ENCODE results near the gene ARHGEF40.

The ARHGEF40 gene

DNA sequence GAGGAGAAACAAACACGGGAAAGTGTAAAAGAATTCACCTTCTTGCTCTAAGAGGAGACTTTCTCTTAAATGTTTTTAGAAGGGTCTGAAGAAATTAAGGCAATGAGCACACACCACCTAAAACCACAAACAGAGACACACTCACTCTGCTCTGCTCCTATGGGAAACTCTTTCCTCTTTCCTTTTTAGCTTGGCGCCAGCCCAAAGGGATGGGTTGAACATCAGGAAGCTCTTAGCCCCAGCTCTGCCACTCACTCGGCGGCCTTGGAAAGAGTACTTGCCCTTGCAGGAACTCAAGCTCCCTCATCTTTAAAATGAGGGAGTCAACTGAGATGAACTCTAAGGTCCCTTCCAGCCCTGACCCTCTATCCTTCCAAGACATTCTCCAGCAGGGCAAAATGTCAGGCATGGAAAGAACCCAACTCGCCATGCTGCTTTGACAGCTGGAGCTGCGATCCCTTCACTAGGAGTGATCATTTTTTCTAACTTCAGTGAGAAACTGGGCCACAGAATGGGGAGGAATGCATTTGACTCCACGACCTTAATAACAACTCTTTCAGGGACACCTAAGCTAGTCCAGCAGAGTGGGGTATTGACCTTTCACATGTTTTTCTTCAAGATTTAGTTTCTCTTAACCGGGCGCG is 13.5 kb upstream of the ARHGEF40 start:
- Histone ChIP-seq H3K27ac (peak overlapping the region in 2 of 21 experiments; percentile 12 to 21), H3K4me3 (no peak overlapping the region)

- no peak within 1 kb of the TSS for H3K4me3 ChIP-seq
- peak within 1 kb of the TSS in 1 of 21 experiments; percentile 12 for H3K27ac ChIP-seq
These were observed 12.1 kb upstream of the ARHGEF40 start, which contains the start of gene RNASE8 for GRCh38 chr14:21057803-21058675. RNASE8 (plus strand) TSS chr14:21057822; CDS start chr14:21057893, 71 bp downstream.

- no peak overlapping the region for H3K27ac ChIP-seq
- H3K4me3 ChIP-seq = no peak overlapping the region
These were observed 11.2 kb upstream of the ARHGEF40 start for GRCh38 chr14:21058903-21059302.

DNA sequence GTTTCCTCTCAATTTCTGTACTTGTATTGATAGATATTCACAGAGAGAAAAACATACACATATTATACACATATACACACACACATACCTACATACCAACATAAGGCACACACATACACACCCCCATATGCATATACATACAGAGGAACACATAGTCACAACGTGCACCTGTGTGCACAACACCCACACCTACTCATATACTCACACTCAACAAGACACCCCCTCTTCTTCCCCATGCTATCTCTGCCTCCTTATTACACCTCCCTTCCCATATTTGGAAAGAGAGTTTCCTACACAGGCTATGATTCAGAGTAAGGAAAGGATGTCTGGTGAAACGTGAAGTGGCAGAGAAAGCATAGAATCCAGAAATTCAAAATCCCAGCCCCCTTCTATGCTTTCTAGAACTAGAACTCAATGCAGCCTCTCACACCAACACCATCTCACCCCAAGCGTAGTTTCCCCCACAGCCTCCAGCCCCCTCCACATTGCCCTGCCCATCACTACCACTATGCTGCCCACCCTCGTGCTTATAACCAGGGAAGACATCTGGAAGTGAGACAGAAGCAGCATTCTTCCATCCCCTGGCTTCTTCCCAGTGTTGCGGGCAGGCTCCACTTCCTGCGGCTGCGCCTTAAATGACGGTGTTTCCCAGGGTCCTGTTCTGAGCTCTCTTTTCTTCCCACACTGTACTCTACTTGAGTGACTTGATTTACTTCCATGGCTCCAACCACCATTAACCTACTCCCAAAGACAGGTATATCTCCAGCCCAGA is 10.1 kb upstream of the ARHGEF40 start:
- no peak overlapping the region for H3K4me3 ChIP-seq

GRCh38 chr14:21060614-21061346 is 9.3 kb upstream of the ARHGEF40 start:
- Histone ChIP-seq H3K27ac (no peak overlapping the region), H3K4me3 (no peak overlapping the region)

More for the DNA sequence above, 10.1 kb upstream of the ARHGEF40 start:
- no peak overlapping the region for H3K27ac ChIP-seq

- Histone ChIP-seq H3K4me3 (no peak overlapping the region), H3K27ac (no peak overlapping the region)
These were observed 8.8 kb upstream of the ARHGEF40 start for GRCh38 chr14:21061347-21061668.

GRCh38 chr14:21063479-21063878 is 6.6 kb upstream of the ARHGEF40 start:
- Histone ChIP-seq H3K4me3 (no peak overlapping the region), H3K27ac (no peak overlapping the region)

GRCh38 chr14:21066882-21067502 is 3.1 kb upstream of the ARHGEF40 start:
- Histone ChIP-seq H3K27ac (no peak overlapping the region), H3K4me3 (no peak overlapping the region)

DNA sequence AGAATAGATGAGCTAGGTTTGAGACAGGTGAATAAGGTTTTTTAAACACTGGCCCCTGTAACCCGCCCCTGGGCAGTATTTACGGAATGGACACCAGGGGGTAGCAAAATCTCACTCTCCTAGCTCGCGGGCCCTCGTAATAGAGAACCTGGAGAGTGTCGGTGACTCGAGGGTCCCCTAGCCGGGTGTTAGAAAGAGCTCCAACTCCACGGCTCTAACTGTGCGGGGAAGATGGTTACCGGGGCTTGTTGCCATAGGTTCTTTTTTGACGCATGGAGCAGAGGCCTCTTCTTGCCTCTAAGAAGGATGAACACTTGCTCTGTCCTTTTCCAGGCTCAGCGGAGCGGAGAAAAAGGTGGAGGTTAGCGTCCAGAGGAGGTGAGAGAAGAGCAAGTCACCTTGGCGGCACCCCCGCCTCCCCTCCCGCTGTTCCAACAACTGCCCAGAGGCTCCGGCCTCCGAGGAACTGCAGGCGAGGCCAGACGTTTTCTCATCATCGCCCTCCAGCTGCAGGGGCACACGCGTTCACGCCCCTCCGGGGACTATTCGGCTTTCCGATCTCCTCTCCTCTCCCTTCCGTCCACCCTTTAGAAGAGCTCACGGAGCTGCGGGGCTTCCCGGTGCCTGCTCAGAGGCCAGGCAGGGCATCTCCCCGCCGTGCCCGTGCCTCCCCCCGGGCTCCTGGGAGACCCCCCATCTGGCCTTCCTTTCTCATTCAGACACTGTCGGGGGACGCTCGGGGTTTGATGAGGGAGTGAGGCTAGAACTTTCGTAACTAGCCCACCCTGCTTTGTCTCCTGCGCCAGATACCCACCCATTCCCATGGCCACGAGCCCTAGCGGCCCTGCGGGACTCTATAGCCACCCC is 1.4 kb upstream of the ARHGEF40 start:
- peak overlapping the region; percentile 48 to 72 (median 61) for H3K4me3 ChIP-seq
- H3K27ac ChIP-seq = peak overlapping the region in 18 of 21 experiments; percentile 23 to 94 (median 89)

DNA sequence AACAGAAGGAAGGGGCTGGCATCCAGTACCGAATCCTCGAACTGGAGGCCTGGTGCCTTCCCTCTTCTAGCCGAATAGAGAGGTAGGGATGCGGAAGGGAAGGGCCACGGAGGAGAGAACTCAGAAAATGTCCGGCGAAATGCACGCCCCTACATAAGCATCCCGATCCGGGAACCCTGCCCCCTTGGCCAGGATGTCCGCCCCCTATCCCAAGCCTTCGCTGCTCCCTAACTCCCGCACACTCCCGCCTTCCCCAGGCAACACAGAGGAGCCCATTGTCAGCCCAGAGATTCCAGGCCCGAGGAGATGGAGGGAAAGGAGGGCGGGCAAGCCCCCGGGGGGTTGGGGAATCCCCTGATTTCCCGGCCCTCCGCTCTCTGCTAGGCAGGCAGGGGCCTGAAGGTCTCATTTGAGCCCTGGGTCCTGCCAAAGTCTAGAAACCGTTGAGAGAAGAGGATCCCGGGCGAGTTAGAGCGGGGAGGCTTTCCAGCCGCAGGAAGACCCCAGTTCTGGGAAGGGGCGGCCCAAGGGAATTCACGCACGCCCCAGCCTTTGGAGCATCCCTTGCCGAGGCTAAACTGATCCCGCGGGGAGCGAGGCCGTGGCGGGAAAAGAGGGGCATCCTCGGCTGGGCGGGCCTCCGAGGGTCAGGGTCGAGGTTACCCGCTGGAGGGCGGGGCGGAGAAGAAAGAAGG is 569 bp upstream of the ARHGEF40 start:
- peak overlapping the region; percentile 65 to 94 (median 88) for H3K27ac ChIP-seq
- peak overlapping the region; percentile 48 to 72 (median 61) for H3K4me3 ChIP-seq

DNA sequence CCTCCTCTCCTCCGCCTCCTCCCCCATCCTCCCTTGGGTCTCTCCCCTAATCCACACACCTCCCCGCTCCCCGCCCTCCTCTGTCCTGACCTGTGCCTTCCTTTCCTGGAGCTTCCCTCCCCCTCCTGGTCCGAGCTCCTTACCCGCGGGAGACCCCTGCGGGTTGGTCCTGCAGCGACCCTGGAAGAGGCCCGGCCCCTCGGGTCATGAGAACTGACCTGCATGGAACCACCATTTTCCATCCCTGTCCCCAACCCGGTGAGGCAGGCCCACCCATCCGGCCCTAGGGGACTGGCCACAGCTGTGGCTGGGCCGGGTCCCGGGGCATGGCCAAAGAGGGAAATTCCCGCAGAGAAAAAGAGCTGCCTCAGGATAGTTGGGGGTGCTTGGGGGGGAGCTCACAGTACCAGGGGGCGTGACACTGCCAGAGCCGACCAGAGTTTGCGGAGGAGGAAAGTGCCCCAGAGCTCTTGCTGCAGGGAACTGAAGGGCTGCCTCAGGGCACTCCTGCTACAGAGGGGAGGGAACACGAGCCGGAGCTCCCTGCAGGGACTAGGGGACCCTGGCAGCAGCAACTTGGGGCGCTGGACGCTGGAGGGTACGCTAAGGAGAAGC is 613 bp downstream of the ARHGEF40 start:
- H3K4me3 ChIP-seq = peak overlapping the region; percentile 48 to 72 (median 61)
- peak overlapping the region; percentile 65 to 94 (median 88) for H3K27ac ChIP-seq

DNA sequence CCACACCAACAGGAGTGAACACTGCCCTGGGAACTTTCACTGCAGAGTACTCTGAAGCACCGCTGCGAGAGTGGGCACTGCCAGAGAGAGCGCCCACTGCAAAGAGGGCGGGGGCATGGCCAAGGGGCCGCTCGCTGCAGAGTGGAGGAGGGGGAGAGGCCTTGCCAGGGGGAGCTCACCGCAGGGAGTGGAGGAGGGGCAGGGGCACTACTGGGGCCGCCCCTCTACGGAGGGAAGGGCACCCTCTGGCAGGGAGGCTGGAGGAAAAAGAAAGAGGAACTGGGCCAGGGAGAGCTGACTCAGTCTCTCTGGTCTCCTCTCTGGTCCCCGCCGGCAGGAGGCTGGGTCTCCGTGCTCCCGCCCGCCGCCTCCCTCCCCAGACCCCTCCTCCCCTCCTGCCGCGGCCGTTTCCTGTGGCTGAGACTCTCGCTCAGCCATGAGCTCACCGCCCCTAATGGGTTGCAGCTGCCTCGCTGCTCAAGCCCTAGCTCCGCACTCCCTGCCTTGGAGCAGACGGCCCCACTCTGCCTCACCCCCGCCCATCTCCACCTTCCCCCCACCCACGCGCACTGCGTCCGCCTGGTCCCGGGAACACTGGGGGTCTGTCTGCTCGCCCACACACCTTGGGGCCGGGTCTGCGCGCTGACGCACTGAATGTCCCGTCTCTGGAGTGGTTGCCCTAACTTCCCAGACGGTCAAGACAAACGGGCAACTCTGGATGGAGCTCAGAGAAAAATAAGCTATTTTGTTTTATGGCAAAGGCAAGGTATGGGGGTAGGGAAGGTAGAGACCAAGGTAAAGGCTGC is 1.3 kb downstream of the ARHGEF40 start:
- peak overlapping the region; percentile 33 to 94 (median 88) for H3K27ac ChIP-seq
- peak overlapping the region; percentile 48 to 72 (median 61) for H3K4me3 ChIP-seq

- H3K27ac ChIP-seq = peak overlapping the region in 20 of 21 experiments; percentile 48 to 94 (median 88)
These were observed 1.9 kb downstream of the ARHGEF40 start for GRCh38 chr14:21072031-21072473.

DNA sequence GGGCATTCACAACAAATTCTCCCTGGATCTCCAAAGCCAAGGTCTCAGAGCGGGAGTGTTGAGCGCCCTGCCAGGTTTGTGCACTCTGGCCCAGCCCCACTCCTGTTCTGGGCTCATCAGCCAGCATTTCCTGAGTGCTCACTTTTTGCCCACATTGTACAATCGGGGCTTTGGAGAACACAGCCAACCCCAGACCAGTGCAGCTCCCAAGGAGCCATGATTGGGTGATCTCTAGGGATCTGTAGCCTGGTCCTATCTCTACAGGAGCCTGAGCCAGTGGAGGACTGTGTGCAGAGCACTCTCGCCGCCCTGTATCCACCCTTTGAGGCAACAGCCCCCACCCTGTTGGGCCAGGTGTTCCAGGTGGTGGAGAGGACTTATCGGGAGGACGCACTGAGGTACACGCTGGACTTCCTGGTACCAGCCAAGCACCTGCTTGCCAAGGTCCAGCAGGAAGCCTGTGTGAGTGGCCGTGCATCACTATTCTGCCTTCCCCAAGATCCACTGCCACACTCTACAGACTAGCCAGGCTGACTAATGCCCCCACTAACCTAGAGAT is 2.8 kb downstream of the ARHGEF40 start:
- H3K4me3 ChIP-seq = no peak overlapping the region
- H3K27ac ChIP-seq = peak overlapping the region in 13 of 21 experiments; percentile 14 to 94 (median 89)

More at GRCh38 chr14:21072031-21072473, 1.9 kb downstream of the ARHGEF40 start:
- peak overlapping the region; percentile 48 to 72 (median 61) for H3K4me3 ChIP-seq

DNA sequence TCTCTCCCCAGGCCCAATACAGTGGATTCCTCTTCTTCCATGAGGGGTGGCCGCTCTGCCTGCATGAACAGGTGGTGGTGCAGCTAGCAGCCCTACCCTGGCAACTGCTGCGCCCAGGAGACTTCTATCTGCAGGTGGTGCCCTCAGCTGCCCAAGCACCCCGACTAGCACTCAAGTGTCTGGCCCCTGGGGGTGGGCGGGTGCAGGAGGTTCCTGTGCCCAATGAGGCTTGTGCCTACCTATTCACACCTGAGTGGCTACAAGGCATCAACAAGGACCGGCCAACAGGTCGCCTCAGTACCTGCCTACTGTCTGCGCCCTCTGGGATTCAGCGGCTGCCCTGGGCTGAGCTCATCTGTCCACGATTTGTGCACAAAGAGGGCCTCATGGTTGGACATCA is 3.8 kb downstream of the ARHGEF40 start:
- H3K27ac ChIP-seq = peak overlapping the region in 2 of 21 experiments; percentile 30 to 40
- no peak overlapping the region for H3K4me3 ChIP-seq
